Liver (tissue), 4 donors: ENCODE results near the gene TMPRSS11D. TPM values are rescaled to one million over a fixed set of nuclear protein-coding genes. Genes with fewer than 3 reads are reported as not detected.

Experiments used
- polyA plus RNA-seq, 2 donors: library from polyadenylated mRNA; stranded (reverse) in 1 of 2; unstranded in 1 of 2; fragments of 200-250 nt in 1 of 2; fragments of >200 nt in 1 of 2; fragmentation: Nextera tagmentation in 1 of 2; extraction: Ambion mirVana in 1 of 2; gene quantifications; one replicate each; pipeline versions ENCODE4 v1.2.1 to v1.2.3, GENCODE V29; 2013 to 2015
- total RNA-seq, 2 donors: library from RNA; depleted of rRNA; stranded (reverse); fragments of >200 nt; gene quantifications; one replicate each; pipeline ENCODE4 v1.2.3, GENCODE V29; 2014
- donor health status: healthy.
- donor health status: healthy.
- donor health status: healthy.

TMPRSS11D gene
- total and polyA plus RNA-seq, 4 donors, result 0.03 TPM; not detected in 3

Other genes starting within 250 kb of the TMPRSS11D start
- gene UBA6, start 182.8 kb downstream of the TMPRSS11D start, total RNA-seq, result 100 to 1,000 TPM in 1 of 2 donors, 10 to 100 TPM in 1; 19.0 to 122 TPM
- 1 to 10 TPM; 8.4 TPM for gene UBA6, start 182.8 kb downstream of the TMPRSS11D start, polyA plus RNA-seq
- gene GNRHR, start 129.6 kb downstream of the TMPRSS11D start, total RNA-seq, result not detected
- gene GNRHR, start 129.6 kb downstream of the TMPRSS11D start, polyA plus RNA-seq, result under 1 TPM in 1 of 2 donors, not detected in 1; 0.15 TPM
- not detected for gene TMPRSS11A, start 79.5 kb upstream of the TMPRSS11D start, total RNA-seq
- gene TMPRSS11A, start 79.5 kb upstream of the TMPRSS11D start, polyA plus RNA-seq, result under 1 TPM in 1 of 2 donors, not detected in 1; 0.01 TPM
- gene TMPRSS11F, start 245.9 kb upstream of the TMPRSS11D start, total RNA-seq, result not detected
- gene TMPRSS11F, start 245.9 kb upstream of the TMPRSS11D start, polyA plus RNA-seq, result not detected